Keratinocyte (primary cell): ENCODE measurements around the gene ZNF804A. TPM values are rescaled to one million over a fixed set of nuclear protein-coding genes. Genes with fewer than 3 reads are reported as not detected.

Experiments
- DNase-seq: peaks from one replicate; pipeline ENCODE4 v3.0.0-alpha.2; 2011; ENCODE audit warnings: low read depth, missing footprints, low spot score
- FAIRE-seq: peaks from 2 replicates; lab custom pipeline; 2011; peaks lifted over from hg19 to GRCh38; lab: Jason Lieb, UNC
- H2AFZ ChIP-seq: 2 replicates; pipeline ENCODE4 v1.6.0; 2012; ENCODE audit warnings: low read length, control low read depth, inconsistent platforms; ENCODE audit not compliant: control insufficient read depth
- H3K27ac ChIP-seq: 2 replicates; pipeline ENCODE4 v1.5.1; 2011; ENCODE audit warnings: low read length; ENCODE audit not compliant: control insufficient read depth, insufficient read depth
- H3K27me3 ChIP-seq: 3 replicates; pipeline ENCODE4 v1.6.0; 2011; ENCODE audit warnings: low read length; ENCODE audit not compliant: control insufficient read depth, insufficient read depth; ENCODE audit errors: extremely low read depth
- H3K36me3 ChIP-seq, 2 experiments: 2 replicates in 1 of 2; 3 replicates in 1 of 2; pipeline ENCODE4 v1.5.1; 2011; ENCODE audit warnings: low read length in 2 of 2, mild to moderate bottlenecking in 1 of 2; ENCODE audit not compliant: control insufficient read depth in 2 of 2, insufficient read depth in 2 of 2; ENCODE audit errors: extremely low read depth in 1 of 2
- H3K4me1 ChIP-seq: 3 replicates; pipeline ENCODE4 v1.5.1; 2011; ENCODE audit warnings: low read length; ENCODE audit not compliant: control insufficient read depth, insufficient read depth; ENCODE audit errors: extremely low read depth
- H3K4me2 ChIP-seq: 3 replicates; pipeline ENCODE4 v1.6.0; 2011; ENCODE audit warnings: low read depth, low read length; ENCODE audit not compliant: control insufficient read depth, insufficient read depth; ENCODE audit errors: extremely low read depth
- H3K4me3 ChIP-seq, 3 experiments: fragments of 200-600 bp in 1 of 3; sonication (generic) in 1 of 3; 2 replicates in 2 of 3; 3 replicates in 1 of 3; pipeline ENCODE4 v1.5.1; 2011 to 2016; ENCODE audit warnings: low read length in 3 of 3, mild to moderate bottlenecking in 3 of 3, control low read depth in 2 of 3, inconsistent platforms in 1 of 3, low read depth in 1 of 3, mixed read lengths in 1 of 3, mixed run types in 1 of 3, moderate library complexity in 1 of 3; ENCODE audit not compliant: control insufficient read depth in 2 of 3, insufficient read depth in 2 of 3; ENCODE audit errors: extremely low read depth in 1 of 3
- H3K79me2 ChIP-seq: 2 replicates; pipeline ENCODE4 v1.6.0; 2012; ENCODE audit warnings: low read length; ENCODE audit not compliant: control insufficient read depth, insufficient read depth
- H3K9ac ChIP-seq: 3 replicates; pipeline ENCODE4 v1.6.0; 2011; ENCODE audit warnings: low read length; ENCODE audit not compliant: control insufficient read depth, insufficient read depth; ENCODE audit errors: extremely low read depth
- H3K9me1 ChIP-seq: 3 replicates; pipeline ENCODE4 v1.6.0; 2011; ENCODE audit warnings: low read length; ENCODE audit not compliant: control insufficient read depth, insufficient read depth; ENCODE audit errors: extremely low read depth
- H3K9me3 ChIP-seq: 2 replicates; pipeline ENCODE4 v1.5.1; 2012; ENCODE audit warnings: low read depth, low read length; ENCODE audit not compliant: control insufficient read depth
- H4K20me1 ChIP-seq: 3 replicates; pipeline ENCODE4 v1.6.0; 2011; ENCODE audit warnings: low read length; ENCODE audit not compliant: control insufficient read depth, insufficient read depth; ENCODE audit errors: extremely low read depth
- EZH2 ChIP-seq: IDR thresholded peaks from one replicate; pipeline ENCODE4 v1.6.1; 2012; ENCODE audit warnings: inconsistent platforms, mild to moderate bottlenecking, low read length, moderate library complexity
- dilution Hi-C: fragments of 300-500 bp; cut with MboI; formaldehyde crosslinking; loops from one replicate; pipeline ENCODE4 v1.7.0; 2020; ENCODE audit warnings: low sequenced_read_pairs; ENCODE audit not compliant: extremely low pct_ligation_motif_present
- polyA plus RNA-seq, 5 experiments: library from polyadenylated mRNA; depleted of rRNA in 3 of 5; stranded (reverse) in 3 of 5; stranded (forward) in 1 of 5; unstranded in 1 of 5; fragments of >200 nt; gene quantifications; 1 replicate in 1 of 5; 2 replicates in 3 of 5; 3 replicates in 1 of 5; pipeline versions ENCODE4 v1.2.1 to v1.2.3, GENCODE V29; 2011 to 2012; ENCODE audit warnings: missing spikeins in 2 of 5, low read depth in 1 of 5, low replicate concordance in 1 of 5
- TF ChIP-seq, protein P1 (sequence below), 3 experiments: IDR thresholded peaks in 1 of 3; conservative IDR thresholded peaks in 1 of 3; optimal IDR thresholded peaks in 1 of 3; 2 replicates in 2 of 3; 3 replicates in 1 of 3; pipeline versions ENCODE3 to v1.5.1; 2011; ENCODE audit warnings: low read length in 3 of 3, mild to moderate bottlenecking in 3 of 3, moderate library complexity in 2 of 3, control low read depth in 1 of 3, inconsistent platforms in 1 of 3; ENCODE audit not compliant: insufficient read depth in 2 of 3; ENCODE audit errors: extremely low read depth in 1 of 3

Gene ZNF804A
- polyA plus RNA-seq, 1 donor (not counting 4 experiments of a cell fraction or from before 2014, with no cell fraction given), result 0.08 TPM

- peak; percentile 99 for FAIRE-seq
- H3K27me3 ChIP-seq, result no peaks in the 10 kb centered on the region
- peak overlapping the region; percentile 34 for H3K27ac ChIP-seq
- no peaks in the 10 kb centered on the region for H3K9me1 ChIP-seq
- no peaks in the 10 kb centered on the region for H3K79me2 ChIP-seq
- H3K4me3 ChIP-seq, result peak overlapping the region in 2 of 3 experiments; percentile 18 to 20
- peak overlapping the region; percentile 80 for H3K4me2 ChIP-seq
- no peaks in the 10 kb centered on the region for H3K36me3 ChIP-seq
- H4K20me1 ChIP-seq, result no peaks in the 10 kb centered on the region
- no peaks in the 10 kb centered on the region for H3K9me3 ChIP-seq
- H3K9ac ChIP-seq, result peak overlapping the region; percentile 18
- TF ChIP-seq, protein P1, sequence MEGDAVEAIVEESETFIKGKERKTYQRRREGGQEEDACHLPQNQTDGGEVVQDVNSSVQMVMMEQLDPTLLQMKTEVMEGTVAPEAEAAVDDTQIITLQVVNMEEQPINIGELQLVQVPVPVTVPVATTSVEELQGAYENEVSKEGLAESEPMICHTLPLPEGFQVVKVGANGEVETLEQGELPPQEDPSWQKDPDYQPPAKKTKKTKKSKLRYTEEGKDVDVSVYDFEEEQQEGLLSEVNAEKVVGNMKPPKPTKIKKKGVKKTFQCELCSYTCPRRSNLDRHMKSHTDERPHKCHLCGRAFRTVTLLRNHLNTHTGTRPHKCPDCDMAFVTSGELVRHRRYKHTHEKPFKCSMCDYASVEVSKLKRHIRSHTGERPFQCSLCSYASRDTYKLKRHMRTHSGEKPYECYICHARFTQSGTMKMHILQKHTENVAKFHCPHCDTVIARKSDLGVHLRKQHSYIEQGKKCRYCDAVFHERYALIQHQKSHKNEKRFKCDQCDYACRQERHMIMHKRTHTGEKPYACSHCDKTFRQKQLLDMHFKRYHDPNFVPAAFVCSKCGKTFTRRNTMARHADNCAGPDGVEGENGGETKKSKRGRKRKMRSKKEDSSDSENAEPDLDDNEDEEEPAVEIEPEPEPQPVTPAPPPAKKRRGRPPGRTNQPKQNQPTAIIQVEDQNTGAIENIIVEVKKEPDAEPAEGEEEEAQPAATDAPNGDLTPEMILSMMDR (optimal IDR thresholded peaks at IDR 0.05 in 1 of 3, IDR thresholded peaks at IDR 0.05 in 1 of 3, conservative IDR thresholded peaks at IDR 0.05 in 1 of 3; ENCODE audit: extremely low read depth in 1 of 3, insufficient read depth in 2 of 3, low read length in 3 of 3), result no peak
- TF ChIP-seq EZH2, result no peak
- peaks cover 14% of the 10 kb centered on the region for H3K4me1 ChIP-seq
- peak overlapping the region; percentile 90 for H2AFZ ChIP-seq
- DNase-seq, result peak; percentile 7
- dilution Hi-C loops, result no loop called here
Observed at GRCh38 chr2:184646177-184646576, 47.8 kb downstream of the ZNF804A start.

DNA sequence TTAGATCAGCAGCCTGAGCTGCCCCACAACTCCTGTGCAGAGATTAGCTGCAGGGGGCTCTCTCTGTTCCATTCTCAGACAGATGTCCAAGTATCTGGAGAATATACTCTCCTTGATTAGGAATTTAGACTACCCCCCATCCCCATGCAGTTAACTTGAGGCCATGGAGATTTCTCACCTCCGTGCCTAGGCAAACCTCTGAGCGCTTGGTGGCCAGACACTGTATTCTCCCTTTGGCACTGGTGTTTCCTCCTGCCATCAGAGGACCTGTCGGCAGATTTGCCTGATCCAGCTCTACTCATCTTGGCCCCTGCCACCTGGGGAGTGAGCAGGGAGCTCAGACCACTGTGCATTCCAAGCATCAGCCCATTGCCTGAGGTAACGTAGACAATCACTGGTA is 48.3 kb downstream of the ZNF804A start:
- FAIRE-seq (no peak), DNase-seq (no peak)
- Histone ChIP-seq H3K27me3 (no peaks in the 10 kb centered on the region), H3K4me3 (no peak overlapping the region), H2AFZ (no peak overlapping the region), H3K4me1 (peaks cover 14% of the 10 kb centered on the region), H3K27ac (no peak overlapping the region), H3K9ac (no peak overlapping the region), H3K36me3 (no peaks in the 10 kb centered on the region), H3K4me2 (no peak overlapping the region), H3K79me2 (no peaks in the 10 kb centered on the region), H4K20me1 (no peaks in the 10 kb centered on the region), H3K9me1 (no peaks in the 10 kb centered on the region), H3K9me3 (no peaks in the 10 kb centered on the region)
- dilution Hi-C loops, result no loop called here
- no peak for TF ChIP-seq EZH2
- TF ChIP-seq, protein P1 (optimal IDR thresholded peaks at IDR 0.05 in 1 of 3, IDR thresholded peaks at IDR 0.05 in 1 of 3, conservative IDR thresholded peaks at IDR 0.05 in 1 of 3; ENCODE audit: extremely low read depth in 1 of 3, insufficient read depth in 2 of 3, low read length in 3 of 3), result no peak
